Stimulated activated CD8-positive, alpha-beta memory T cell treated with anti-CD3 and anti-CD28 coated beads, Interleukin-12 subunit alpha, Interleukin-12 subunit beta, amount 100 ng/mL, for 24 hours (primary cell): ENCODE data around the gene HOXC12.

ENCODE experiments used
- DNase-seq: peaks from one replicate; pipeline ENCODE4 v3.0.0-alpha.2; 2020; ENCODE audit errors: extremely low read depth

The HOXC12 gene

DNA sequence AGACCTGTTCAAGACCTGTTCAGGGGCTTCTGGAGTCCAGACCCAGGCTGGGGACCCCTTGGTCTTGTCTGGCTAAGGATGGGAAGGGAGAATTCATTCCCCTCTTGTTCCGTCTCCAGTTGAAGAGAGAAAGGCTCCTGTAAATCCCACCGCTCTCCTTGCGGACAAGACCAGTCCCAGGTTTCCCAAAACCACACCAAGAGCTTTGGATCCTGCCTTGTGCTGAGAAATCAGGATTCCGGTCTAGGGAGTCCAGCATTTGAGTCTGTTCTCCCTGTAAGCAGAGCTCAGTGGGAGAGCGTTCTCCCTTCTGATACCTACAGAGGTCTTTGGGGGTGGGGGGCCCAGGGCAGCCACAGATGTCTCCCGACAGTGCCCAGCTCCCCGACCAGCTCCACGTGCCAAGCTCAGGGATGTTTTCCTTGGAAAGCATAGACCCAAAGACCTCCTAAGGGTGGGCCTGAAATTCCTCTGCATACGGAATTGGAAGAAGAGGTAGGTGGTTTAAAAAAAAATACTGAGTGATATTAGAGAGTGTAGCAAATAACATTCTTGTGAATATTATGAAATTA lies 14.2 kb upstream of the HOXC12 start:
- DNase-seq: no peak

DNA sequence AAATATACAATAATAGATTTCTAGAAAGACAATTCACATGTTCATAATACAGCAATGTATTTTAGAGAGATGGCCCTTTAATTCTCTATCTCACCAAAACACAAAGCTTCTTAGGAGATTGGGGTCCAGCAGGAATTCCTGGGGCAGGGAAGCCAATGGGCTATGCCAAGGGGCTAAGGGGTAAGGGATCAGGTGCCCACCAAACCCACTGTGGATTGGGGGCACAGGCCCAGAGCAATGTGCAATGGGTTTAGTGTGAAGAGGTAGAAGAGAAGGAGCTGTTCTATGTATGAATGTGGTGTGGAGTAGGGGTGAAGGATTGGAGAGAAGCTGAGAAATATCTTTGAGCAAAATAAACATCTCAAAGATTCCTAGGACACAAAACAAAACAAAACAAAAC lies 13.5 kb upstream of the HOXC12 start:
- no peak for DNase-seq

DNA sequence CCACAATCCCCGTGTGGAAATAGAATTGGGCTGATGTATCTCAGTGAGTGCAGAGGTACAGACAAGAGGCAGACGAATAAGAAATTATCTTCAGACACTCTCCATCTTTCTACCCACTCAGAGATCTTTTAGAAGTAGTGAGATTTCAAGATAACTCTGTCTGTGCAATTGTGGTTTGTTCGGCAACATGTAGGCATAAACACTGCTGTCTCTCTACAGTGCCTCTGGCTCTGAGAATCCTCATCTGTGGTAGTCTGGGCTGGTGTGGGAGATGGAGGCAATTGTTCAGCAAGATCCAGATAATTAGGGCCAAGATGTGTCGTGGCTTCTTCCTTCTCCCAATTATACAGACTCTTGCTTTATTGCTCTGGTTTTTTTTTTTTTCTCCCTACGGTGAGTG lies 13.0 kb upstream of the HOXC12 start:
- no peak for DNase-seq

DNA sequence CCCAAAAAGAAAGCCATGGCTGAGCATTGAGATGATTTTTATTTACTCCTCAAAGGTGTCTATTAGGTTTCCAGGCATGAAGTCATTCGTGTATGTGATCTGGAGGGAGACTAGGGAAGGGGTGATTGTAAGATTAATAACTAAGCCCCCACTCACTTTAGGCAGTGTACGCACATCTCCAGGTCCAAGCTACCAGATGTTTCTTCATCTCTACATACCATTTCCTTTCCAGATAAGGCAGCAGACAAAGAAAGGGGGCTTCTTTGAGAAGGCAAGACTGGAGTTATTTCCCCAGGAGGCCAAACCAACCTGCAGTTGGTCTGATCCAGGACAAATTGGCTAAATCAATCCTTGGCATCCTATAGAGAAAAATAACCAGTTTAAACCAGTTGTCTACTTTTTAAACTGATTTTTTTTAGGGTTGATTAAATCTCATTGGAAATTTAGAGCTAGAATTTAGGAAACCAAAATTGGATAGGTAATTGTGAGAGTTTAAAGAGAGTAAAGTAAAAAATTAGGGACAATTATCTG lies 12.2 kb upstream of the HOXC12 start:
- no peak for DNase-seq

DNA sequence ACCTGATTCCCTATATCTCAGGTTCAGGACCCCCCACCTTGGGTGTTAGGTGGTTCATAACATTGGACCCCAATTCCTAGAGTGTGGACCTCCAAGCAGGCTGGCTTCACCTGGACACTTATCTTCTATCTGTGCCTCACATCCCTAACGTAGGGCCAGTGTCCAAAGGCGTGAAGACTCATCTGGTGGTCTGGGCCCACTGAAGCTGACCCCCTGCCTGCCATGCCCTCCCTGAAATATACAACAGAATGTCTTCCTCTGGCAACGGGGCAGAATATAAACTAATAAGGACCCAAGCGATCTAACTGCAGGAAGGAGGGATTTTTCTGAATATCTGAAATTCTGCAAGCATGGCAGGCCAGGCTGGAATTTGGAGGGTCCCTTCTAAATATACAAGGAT lies 10.5 kb upstream of the HOXC12 start:
- DNase-seq: no peak

DNA sequence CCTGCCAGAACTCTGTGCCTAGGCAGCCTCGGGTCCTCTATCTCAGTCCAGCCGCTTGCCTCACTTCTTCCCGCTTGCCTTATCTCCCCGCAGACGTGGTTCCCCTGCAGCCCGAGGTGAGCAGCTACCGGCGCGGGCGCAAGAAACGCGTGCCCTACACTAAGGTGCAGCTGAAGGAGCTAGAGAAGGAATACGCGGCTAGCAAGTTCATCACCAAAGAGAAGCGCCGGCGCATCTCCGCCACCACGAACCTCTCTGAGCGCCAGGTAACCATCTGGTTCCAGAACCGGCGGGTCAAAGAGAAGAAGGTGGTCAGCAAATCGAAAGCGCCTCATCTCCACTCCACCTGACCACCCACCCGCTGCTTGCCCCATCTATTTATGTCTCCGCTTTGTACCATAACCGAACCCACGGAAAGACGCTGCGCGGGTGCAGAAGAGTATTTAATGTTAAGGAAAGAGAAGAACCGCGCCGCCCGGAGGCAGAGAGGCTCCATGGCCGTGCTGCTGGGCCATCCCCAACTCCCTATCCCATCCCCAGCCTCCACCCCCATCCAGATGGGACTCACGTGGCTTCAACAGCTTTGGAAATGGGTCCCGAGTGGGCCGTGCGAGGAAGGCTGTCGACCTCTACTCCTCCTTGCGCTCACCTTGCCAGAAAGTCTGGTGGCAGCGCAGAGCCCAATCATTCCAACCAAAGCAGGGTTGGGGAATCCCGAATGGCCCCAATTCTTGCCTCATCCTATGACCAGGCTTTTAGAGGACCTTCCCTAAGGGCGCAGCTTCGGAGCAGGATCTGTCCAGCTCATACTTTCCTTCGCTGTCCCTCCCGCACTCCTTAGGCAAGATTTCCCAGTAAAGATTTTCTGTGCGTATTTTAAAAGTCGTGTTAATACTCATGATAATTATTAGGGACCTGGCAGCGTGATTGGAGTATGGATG lies 9.5 kb upstream of the HOXC12 start:
- no peak for DNase-seq

DNA sequence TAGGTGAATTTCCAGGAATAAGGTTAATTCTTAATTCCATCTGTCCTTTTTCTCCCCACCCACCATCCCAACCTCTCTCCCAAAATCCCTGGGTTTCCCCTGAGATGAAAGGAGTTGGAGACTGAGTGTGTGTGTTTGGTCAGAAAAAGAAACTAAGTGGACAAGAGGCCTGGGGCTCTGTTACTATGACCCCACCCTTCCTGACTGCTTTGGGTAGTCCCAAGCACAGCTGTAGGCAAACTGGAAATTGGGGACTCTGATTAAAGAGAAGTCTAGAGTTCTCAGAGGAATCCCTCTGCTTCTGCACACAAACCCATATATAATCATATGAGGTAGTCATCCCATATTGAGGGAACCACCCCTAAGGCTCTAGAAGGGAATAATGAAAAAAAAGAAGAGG lies 7.0 kb upstream of the HOXC12 start:
- no peak for DNase-seq

DNA sequence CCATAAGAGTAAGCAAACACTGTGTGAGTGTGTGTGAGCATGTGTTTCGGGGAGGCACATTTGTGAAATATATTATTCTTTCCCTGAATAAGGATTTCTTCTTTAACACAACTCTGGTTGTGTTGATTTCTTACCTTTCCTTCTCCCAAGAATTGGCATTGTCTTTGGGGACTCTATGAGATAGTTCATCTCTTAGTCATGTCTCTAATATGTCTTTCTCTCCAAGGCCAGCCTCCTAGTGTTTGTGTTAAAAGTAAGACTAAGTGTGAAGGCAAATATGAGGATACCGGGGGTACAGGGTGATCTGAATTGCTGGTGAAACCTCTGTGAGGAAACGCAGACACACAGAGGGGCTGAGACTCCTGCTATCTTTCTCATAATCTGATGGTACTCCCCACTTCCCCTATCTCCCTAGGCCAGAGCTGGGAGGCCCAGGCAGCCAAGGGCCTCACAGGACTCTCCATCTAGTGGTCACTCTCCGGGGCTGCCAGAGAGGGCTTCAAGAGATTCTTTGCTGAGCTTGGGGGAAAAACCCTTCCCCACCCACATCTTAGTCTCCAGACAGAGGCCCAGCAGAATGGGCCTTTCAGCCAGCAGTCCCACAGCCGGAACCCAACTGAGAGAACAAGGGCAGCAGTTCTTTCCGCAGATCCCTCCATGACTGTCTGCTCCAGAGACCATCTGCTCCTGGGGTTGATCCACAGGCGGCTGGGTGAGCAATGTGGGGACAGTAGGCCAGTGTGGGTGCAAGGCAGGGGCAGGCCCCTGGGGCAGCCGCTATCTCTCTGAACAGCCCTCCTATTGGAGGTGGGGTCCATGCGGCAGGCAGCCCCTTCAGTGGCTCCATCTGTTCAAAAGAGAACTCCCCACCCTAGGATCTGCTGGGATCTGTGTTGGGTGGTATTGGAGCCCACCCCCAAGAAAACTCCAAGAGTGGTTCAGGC lies 5.8 kb upstream of the HOXC12 start:
- no peak for DNase-seq

DNA sequence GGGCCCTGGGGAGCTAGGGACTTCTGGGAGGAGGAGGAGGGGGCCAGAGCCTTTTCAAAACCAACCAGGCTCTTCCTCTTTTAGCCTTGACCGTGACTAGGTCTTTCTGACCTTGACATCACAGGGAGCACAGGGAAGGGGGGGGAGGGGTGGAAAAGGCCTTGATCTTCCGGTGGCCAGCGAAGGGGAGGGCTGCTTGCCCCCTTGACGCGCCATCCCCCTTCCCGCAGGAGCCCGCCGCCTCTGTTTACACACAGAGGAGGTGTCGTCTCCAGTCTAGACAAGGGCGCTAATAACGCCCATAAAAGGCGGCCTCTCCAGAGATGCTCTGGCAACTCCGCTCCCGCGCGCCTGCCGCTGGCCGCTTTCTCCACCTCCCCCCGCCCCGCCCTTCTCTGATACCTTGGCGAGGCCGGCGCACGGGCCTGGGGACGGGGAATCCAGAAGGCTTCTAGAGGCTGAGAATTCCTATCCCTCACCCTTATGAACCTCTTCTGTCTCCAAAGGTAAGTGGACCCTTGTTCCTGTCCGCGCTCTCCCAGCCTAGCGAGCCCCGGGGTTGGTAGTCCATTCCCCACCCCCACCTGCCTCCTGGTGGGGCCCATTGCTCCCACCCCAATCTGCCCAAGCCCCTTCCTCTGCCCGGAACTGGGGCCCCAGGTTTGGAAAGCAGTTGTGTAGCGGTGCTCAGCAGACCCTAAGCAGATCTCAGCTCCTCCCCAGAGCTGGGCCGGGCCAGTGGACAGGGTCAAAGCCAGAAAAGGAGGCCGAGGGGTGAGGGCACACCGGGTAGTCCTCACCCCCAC lies 4.9 kb upstream of the HOXC12 start:
- no peak for DNase-seq

DNA sequence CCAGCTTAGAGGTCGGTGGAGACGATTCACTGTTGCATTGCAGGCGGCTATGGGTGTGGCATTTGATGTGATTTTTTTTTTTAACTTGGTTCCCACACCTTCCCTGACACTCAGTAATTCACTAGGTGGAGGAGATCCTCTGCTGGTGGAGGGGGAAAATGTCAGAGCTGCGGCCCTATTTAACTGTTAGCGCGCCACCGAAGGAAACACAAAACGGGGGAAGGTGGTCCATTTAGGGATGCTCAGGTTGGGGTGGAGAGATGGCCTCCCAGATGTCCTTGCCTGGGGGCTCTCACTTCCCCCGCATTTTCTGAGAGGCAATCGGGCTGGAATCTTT lies 4.3 kb upstream of the HOXC12 start:
- no peak for DNase-seq

DNA sequence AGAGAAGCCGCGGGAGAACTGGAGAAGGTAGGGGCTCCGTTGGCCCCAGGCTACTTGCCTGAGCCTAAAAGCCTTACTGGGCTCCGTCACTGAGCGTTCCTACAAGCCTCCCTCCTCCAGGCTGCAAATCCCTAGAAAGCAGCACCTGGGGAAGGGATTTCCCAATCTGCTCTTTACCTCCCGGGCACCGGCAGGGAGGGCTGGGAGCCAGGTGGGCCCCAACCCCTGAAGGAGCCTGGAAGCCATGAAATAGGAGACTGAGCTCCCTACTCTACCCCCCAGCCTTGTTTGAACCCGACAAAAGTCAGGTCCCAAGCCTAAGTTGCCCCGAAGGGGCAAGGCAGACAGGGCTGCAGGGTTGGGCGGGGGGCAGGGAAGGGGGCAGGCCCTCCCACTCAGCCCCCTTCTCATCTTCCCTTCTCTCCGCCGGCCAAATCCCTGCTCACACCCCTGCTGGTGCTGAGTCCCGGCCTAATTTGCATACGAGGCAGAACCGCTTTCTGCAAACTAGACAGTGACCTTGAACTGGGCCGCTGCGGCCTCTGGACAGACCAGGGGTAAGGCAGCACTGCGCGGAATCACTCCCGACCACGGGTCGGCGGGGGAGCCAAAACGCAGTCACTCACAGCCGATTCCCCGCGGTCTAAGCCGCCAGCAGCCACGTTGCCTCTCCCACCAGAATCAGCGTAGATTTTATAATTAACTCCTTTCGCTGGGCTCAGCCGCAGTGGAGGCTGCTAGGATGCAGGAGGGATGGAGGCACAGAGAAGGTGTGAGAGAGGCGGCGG lies 3.7 kb upstream of the HOXC12 start:
- no peak for DNase-seq

DNA sequence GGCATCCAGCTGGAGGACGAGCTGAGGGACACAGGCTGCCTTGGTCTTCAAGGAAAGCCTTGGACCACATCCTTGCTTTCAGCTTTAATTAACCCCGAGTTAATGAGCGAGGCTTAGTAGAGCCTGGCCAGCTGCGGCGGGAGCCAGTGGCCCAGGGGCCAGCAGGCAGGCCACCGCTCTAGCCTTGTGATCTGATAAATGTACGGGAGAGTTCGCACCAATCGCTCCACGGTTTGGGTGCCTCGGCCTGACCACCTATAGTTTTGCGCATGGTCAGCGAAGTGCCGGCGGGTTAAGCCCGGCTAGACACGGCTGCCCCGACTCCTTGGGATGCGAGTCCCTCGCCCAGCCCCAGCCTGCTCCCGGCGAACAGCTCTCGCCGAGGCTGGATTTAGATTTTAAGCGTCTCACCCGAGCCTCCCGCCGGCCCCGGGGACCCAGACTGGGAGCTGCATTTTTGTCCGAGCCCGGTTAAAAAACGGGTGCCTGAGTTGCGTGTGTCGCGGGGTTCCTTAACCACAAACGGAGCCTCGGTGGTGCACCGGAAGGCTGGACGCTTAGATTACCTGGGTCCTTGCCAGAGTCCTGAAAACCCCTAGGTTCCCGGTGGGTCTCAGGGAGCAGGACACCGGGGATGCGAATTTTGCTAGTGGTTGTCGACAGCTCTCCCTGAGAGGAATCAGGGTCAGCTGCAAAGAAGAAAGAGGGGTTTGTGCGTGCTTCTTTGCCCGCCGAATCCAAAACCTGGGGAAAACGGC lies 2.9 kb upstream of the HOXC12 start:
- DNase-seq: no peak

DNA sequence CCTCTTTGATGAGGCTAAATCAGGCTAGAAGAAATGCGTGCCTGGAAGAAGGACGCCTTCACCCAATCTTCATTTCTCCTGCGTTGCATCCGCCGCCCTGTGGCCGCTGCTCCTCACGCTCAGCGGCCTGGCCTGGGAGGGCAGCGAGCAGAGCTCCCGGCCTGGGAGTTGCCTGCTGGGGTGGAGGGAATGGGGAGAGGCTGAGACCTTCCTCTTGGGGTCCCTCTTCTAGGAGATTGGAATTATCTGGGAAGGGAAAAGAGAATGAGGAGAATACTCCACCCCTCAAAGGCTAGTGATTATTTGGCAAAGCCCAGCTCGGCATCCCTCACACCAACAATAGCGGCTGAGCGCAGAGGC lies 2.4 kb upstream of the HOXC12 start:
- DNase-seq: no peak

DNA sequence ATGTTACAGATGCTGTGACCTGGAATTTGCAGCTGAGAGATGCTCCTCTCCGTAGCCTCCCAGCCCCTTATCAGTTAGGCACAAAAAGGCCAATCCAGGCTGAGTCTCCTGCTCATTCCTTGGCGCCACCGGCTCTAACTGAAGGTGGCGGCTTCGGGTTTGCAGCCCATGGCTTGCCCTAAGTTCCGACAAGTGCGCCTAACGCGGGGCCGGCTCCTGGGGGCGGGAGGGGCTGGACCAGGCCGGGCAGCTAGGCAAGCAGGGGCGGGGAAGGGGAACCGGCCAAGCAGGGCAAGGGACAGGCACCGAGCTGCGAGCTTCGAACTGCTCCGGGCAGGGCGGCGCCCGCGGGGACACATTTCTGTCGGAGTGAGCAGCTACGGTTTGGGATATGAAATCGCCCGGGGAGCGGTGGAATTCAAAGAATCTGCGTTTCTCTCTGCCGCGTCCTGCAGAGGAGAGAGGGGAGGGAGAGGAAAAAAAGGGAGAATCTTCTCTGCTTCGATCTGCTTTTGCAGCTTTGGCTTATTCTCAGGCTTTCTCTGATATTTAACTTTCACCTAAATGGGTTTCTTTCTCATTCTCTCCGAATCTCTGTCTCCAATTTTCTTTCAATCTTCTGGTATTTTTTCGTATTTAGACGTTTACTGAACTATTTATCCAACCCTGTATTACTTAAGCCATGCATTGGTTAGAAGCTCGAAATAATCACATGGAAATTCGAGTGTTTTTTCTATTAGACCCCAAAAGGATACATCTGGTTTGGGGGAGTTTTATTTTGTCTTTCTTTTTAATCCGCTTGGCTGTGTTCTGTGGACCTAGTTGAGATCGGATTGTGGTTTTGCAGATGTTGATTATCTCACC lies 1.6 kb upstream of the HOXC12 start:
- no peak for DNase-seq

DNA sequence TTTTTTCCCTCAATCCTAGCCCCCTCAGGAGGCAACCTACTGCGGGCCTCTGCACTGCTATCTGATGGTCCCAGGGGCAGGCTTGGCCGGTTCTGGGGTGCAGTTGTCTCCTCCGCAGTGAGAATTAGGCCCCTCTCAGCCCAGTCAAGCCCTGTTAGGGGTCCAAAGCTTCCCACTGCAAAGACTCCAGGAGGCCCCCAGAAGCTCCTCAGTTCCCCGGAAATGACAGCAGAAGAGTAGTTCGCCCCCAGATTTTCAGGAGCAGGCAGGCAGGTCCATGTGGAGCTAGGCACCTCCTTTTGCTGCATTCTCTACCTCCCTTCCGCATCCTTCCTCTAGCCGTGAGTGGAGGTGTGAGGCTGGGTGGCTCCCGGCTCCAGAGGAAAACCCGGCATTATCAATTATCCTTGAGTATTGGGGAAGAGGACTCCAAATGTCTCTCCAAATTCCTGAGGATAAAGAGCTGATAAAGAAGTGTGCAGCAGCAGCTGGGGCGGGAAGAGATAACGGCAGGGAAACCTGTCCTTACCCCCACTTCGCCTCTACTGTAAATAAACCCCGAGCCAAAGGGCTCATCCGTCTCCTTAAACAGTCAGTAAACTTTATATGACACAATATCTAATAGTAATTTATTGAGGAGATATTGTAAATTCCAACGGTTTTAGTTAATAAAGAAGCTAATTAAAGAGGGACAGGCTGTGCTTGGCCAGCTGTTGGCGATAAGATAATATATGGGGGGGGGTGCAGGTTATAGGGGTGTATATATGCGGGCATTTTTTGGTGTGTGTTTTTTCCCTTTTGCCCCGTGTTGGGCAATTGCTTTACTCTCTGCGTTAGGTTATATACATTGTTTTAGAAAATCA lies 641 bp upstream of the HOXC12 start:
- no peak for DNase-seq

DNA sequence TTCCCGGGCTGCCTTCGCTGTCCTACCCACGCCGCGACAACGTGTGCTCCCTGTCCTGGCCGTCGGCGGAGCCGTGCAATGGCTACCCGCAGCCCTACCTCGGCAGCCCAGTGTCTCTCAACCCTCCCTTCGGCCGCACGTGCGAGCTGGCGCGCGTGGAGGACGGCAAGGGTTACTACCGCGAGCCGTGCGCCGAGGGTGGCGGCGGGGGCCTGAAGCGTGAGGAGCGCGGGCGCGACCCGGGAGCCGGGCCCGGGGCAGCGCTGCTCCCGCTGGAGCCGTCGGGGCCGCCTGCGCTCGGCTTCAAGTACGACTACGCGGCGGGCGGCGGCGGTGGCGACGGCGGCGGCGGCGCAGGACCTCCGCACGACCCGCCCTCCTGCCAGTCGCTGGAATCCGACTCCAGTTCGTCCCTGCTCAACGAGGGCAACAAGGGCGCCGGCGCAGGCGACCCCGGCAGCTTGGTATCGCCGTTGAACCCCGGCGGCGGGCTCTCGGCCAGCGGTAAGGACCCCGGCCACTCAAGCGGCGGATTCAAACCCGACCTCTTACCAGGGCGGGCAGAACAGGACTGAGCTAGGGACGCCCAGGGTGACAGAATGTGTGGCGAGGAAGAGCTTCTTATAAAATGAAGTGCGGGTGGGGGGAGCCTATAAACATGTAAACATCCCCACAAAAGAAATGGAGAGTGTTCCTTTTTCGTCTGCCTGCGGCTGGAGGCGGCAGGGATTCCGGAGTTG lies 503 bp downstream of the HOXC12 start:
- DNase-seq: no peak

DNA sequence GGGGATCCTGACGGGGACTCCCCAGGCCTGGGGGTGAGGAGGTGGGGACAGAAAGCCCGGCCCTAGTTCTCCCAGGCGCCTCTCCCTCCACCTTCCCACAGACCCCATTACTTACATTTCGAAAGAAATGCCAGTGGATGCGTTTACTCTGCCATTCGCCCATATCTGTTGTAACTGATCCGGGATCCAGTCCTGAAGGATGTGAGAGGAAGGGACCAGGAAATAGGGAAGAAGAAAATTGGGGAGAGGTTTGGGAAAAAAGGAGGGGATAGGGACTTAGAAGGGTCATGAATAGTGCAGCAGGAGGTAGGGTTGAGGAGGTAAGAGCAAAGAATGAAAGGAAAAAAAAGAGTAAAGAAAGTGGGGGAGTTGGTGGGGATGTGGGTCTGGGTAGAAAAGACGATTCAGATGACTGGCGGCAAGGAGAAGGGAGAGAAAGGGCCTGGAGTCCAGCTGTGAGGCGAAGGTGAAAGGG lies 1.1 kb downstream of the HOXC12 start:
- DNase-seq: no peak
